Endothelial cell (in vitro differentiated cells): ENCODE results near the gene AQP2. TPM values are rescaled to one million over a fixed set of nuclear protein-coding genes. Genes with fewer than 3 reads are reported as not detected.
"Not testable (repeated sequence)": the region's sequence is repeated elsewhere in the genome, so short reads cannot be mapped to it uniquely, and the experiment has no call there.

Experiments used
- DNase-seq: peaks from one replicate; pipeline ENCODE4 v3.0.0; 2021; ENCODE audit warnings: low spot score
- H3K27ac Mint-ChIP-seq: one replicate; pipeline ENCODE4 v1.8.0; 2021; ENCODE audit warnings: mixed read lengths, inconsistent platforms; ENCODE audit not compliant: unreplicated experiment
- H3K27me3 Mint-ChIP-seq: one replicate; pipeline ENCODE4 v1.8.0; 2021; ENCODE audit warnings: mild to moderate bottlenecking, moderate library complexity, mixed read lengths, inconsistent platforms; ENCODE audit not compliant: unreplicated experiment
- H3K36me3 Mint-ChIP-seq: one replicate; pipeline ENCODE4 v1.8.0; 2021; ENCODE audit warnings: mild to moderate bottlenecking, low read depth, mixed read lengths, inconsistent platforms; ENCODE audit not compliant: unreplicated experiment
- H3K4me1 Mint-ChIP-seq: one replicate; pipeline ENCODE4 v1.8.0; 2021; ENCODE audit warnings: mild to moderate bottlenecking, mixed read lengths, inconsistent platforms; ENCODE audit not compliant: unreplicated experiment
- H3K4me3 Mint-ChIP-seq: one replicate; pipeline ENCODE4 v1.8.0; 2021; ENCODE audit warnings: mild to moderate bottlenecking, mixed read lengths, inconsistent platforms; ENCODE audit not compliant: unreplicated experiment
- H3K9me3 Mint-ChIP-seq: one replicate; pipeline ENCODE4 v1.8.0; 2021; ENCODE audit warnings: mixed read lengths, inconsistent platforms; ENCODE audit not compliant: unreplicated experiment
- CTCF ChIP-seq: fragments of 200-600 bp; sonication (generic); IDR thresholded peaks from one replicate; pipeline ENCODE4 v1.5.0; 2021; ENCODE audit warnings: antibody characterized with exemption; ENCODE audit not compliant: unreplicated experiment
- total RNA-seq: library from RNA; stranded (reverse); fragmentation: NEBNext Ultra II Directional; extraction: Animal tissue kit (Norgen Biotek cat#: 25700); gene quantifications from one replicate; pipeline ENCODE4 v1.2.1, GENCODE V29; 2021; ENCODE audit not compliant: unreplicated experiment

Gene AQP2
- total RNA-seq, 1 donor from 2014 or later: 0.05 TPM

- Mint-ChIP-seq H3K27ac (no peak overlapping the region), H3K36me3 (peaks cover 8% of the 10 kb centered on the region), H3K4me1 (peaks cover 11% of the 10 kb centered on the region), H3K9me3 (no peaks in the 10 kb centered on the region), H3K27me3 (peaks cover 2% of the 10 kb centered on the region), H3K4me3 (no peak overlapping the region)
- DNase-seq: no peak
- no peak for TF ChIP-seq CTCF
Observed at GRCh38 chr12:49987625-49988303, 37.2 kb downstream of the AQP2 start.

- not testable (repeated sequence) for H3K27me3 Mint-ChIP-seq, DNase-seq, H3K9me3 Mint-ChIP-seq, H3K4me1 Mint-ChIP-seq, H3K27ac Mint-ChIP-seq, H3K4me3 Mint-ChIP-seq
- H3K36me3 Mint-ChIP-seq: peaks cover 13% of the 10 kb centered on the region
Observed at GRCh38 chr12:49989400-49989799, 38.9 kb downstream of the AQP2 start.

- Mint-ChIP-seq H3K36me3 (peaks cover 13% of the 10 kb centered on the region), H3K27ac (no peak overlapping the region), H3K4me1 (no peaks in the 10 kb centered on the region)
Observed at GRCh38 chr12:49990273-49990672, 39.7 kb downstream of the AQP2 start.

GRCh38 chr12:49998453-49998852 is 47.9 kb downstream of the AQP2 start:
- DNase-seq: no peak
- H3K9me3 Mint-ChIP-seq: no peaks in the 10 kb centered on the region
- no peaks in the 10 kb centered on the region for H3K27me3 Mint-ChIP-seq
- H3K36me3 Mint-ChIP-seq: peaks cover 4% of the 10 kb centered on the region
- no peak for TF ChIP-seq CTCF
- H3K4me1 Mint-ChIP-seq: no peaks in the 10 kb centered on the region
- H3K27ac Mint-ChIP-seq: no peak overlapping the region
- H3K4me3 Mint-ChIP-seq: no peak overlapping the region

More at GRCh38 chr12:49990273-49990672, 39.7 kb downstream of the AQP2 start:
- no peak for DNase-seq
- TF ChIP-seq CTCF: no peak
- no peaks in the 10 kb centered on the region for H3K9me3 Mint-ChIP-seq
- H3K4me3 Mint-ChIP-seq: no peak overlapping the region
- peaks cover under 1% of the 10 kb centered on the region for H3K27me3 Mint-ChIP-seq

GRCh38 chr12:50003595-50003994 is 53.1 kb downstream of the AQP2 start:
- H3K27me3 Mint-ChIP-seq: no peaks in the 10 kb centered on the region

More at GRCh38 chr12:50003595-50003994, 53.1 kb downstream of the AQP2 start:
- no peak for DNase-seq
- Mint-ChIP-seq H3K27ac (no peak overlapping the region), H3K9me3 (no peaks in the 10 kb centered on the region), H3K36me3 (peaks cover 4% of the 10 kb centered on the region), H3K4me1 (peaks cover 13% of the 10 kb centered on the region), H3K4me3 (no peak overlapping the region)
- no peak for TF ChIP-seq CTCF
